Neural cell (in vitro differentiated cells): Measurements from ENCODE around the gene SOAT2.

Source experiments
- EZH2 ChIP-seq: fragments of 200-600, 300-800 bp; shearing (Covaris generic), sonication (generic); IDR thresholded peaks from 2 replicates; pipeline ENCODE4 v1.6.1; 2014; ENCODE audit warnings: antibody characterized with exemption, low read length, borderline replicate concordance, mild to moderate bottlenecking; ENCODE audit not compliant: insufficient read depth, poor library complexity, severe bottlenecking
- TF ChIP-seq, protein P1 (sequence below): fragments of 450-650 bp; IDR thresholded peaks from 2 replicates; pipeline ENCODE4 v1.5.1; 2014; ENCODE audit warnings: antibody characterized with exemption, mild to moderate bottlenecking, moderate library complexity; ENCODE audit not compliant: poor library complexity, severe bottlenecking

DNA sequence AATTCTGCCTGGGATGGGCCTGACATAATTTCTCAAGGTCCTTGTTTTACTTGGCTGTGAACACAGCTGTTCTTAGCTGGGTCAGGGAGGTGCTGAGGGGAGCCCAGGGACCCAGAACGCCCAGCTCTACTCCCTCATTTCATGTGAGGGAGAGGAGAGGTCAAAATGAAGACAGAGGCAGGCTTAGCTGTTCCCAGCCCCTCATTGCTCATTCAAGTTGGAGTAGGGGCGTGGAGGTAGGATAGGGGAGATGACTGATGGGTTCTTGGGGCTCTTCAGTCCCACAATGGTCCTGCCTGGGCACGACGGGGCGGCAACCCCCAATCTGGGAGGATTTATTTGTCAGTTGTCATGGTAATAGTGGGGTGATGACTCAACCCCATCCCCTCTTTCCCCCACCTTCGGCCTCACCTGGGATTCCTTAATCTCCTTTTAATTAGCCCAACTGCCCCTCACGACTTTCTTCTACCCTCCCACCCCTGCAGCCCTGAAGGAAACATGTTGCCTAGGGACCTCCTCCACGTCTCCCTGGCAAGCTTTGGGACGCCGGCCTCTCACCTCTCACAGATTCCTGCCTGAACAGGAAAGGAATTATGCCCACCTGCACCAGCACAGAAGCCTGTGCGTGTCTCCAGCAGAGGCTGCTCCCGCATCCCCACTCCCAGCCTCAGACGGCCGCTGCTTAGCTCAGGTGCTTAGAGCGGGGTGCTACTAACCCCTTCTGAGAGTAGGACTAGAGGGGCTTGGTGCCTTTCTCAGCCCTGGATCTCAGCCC, 34.3 kb upstream of the SOAT2 start:
- no peak for TF ChIP-seq EZH2
- TF ChIP-seq, protein P1, sequence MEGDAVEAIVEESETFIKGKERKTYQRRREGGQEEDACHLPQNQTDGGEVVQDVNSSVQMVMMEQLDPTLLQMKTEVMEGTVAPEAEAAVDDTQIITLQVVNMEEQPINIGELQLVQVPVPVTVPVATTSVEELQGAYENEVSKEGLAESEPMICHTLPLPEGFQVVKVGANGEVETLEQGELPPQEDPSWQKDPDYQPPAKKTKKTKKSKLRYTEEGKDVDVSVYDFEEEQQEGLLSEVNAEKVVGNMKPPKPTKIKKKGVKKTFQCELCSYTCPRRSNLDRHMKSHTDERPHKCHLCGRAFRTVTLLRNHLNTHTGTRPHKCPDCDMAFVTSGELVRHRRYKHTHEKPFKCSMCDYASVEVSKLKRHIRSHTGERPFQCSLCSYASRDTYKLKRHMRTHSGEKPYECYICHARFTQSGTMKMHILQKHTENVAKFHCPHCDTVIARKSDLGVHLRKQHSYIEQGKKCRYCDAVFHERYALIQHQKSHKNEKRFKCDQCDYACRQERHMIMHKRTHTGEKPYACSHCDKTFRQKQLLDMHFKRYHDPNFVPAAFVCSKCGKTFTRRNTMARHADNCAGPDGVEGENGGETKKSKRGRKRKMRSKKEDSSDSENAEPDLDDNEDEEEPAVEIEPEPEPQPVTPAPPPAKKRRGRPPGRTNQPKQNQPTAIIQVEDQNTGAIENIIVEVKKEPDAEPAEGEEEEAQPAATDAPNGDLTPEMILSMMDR, result no peak
